ENCODE measurements around the gene DUS1L.

DNA sequence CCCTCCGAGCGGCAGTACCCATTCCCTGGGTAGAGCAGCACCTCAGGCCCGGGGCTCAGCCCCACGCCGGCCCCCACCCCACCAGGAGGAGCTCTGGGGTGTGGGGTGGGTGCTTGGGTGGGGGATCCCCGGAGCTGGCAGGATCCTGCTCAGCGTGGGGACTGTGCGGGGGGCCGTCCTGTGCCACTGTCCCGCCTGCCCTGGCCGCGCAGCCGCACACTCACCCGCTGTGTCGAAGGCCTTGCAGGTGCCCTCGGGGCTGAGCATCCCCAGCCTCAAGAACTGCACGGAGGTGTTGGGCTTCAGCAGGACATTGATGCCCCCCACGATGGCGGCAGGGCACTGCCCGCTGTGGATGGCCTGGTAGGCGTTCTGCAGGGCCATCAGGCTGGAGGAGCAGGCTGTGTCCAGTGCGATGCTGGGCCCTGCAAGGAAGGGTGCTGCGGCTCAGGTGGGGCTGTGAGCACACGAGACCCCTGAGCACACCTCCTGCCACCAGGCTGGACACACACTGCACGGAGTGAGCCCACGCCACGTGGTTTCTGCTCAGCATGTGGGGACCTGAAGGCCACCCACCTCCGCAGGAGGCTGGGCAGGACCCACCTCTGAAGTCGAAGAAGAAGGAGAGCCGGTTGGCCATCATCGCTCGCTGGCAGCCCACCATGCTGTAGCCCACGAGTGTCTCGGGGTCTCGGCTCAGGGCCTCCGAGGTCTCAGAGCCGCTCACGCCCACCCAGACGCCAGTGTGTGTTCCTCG is 27.6 kb upstream of the DUS1L start:
- no peak for TF ChIP-seq POLR2AphosphoS5 (IDR thresholded peaks at IDR 0.05; ENCODE audit: low read depth)
- TF ChIP-seq, protein P1, sequence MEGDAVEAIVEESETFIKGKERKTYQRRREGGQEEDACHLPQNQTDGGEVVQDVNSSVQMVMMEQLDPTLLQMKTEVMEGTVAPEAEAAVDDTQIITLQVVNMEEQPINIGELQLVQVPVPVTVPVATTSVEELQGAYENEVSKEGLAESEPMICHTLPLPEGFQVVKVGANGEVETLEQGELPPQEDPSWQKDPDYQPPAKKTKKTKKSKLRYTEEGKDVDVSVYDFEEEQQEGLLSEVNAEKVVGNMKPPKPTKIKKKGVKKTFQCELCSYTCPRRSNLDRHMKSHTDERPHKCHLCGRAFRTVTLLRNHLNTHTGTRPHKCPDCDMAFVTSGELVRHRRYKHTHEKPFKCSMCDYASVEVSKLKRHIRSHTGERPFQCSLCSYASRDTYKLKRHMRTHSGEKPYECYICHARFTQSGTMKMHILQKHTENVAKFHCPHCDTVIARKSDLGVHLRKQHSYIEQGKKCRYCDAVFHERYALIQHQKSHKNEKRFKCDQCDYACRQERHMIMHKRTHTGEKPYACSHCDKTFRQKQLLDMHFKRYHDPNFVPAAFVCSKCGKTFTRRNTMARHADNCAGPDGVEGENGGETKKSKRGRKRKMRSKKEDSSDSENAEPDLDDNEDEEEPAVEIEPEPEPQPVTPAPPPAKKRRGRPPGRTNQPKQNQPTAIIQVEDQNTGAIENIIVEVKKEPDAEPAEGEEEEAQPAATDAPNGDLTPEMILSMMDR (conservative IDR thresholded peaks at IDR 0.05; ENCODE audit: low read depth in 2 of 2), result no peak
- no peak for TF ChIP-seq EZH2 (IDR thresholded peaks at IDR 0.05; ENCODE audit: low read depth, unreplicated experiment)
- no peak for TF ChIP-seq EZH2phosphoT487 (IDR thresholded peaks at IDR 0.05; ENCODE audit: unreplicated experiment)
- no peak for TF ChIP-seq NANOG (IDR thresholded peaks at IDR 0.05; ENCODE audit: borderline replicate concordance)
- TF ChIP-seq, protein P2, sequence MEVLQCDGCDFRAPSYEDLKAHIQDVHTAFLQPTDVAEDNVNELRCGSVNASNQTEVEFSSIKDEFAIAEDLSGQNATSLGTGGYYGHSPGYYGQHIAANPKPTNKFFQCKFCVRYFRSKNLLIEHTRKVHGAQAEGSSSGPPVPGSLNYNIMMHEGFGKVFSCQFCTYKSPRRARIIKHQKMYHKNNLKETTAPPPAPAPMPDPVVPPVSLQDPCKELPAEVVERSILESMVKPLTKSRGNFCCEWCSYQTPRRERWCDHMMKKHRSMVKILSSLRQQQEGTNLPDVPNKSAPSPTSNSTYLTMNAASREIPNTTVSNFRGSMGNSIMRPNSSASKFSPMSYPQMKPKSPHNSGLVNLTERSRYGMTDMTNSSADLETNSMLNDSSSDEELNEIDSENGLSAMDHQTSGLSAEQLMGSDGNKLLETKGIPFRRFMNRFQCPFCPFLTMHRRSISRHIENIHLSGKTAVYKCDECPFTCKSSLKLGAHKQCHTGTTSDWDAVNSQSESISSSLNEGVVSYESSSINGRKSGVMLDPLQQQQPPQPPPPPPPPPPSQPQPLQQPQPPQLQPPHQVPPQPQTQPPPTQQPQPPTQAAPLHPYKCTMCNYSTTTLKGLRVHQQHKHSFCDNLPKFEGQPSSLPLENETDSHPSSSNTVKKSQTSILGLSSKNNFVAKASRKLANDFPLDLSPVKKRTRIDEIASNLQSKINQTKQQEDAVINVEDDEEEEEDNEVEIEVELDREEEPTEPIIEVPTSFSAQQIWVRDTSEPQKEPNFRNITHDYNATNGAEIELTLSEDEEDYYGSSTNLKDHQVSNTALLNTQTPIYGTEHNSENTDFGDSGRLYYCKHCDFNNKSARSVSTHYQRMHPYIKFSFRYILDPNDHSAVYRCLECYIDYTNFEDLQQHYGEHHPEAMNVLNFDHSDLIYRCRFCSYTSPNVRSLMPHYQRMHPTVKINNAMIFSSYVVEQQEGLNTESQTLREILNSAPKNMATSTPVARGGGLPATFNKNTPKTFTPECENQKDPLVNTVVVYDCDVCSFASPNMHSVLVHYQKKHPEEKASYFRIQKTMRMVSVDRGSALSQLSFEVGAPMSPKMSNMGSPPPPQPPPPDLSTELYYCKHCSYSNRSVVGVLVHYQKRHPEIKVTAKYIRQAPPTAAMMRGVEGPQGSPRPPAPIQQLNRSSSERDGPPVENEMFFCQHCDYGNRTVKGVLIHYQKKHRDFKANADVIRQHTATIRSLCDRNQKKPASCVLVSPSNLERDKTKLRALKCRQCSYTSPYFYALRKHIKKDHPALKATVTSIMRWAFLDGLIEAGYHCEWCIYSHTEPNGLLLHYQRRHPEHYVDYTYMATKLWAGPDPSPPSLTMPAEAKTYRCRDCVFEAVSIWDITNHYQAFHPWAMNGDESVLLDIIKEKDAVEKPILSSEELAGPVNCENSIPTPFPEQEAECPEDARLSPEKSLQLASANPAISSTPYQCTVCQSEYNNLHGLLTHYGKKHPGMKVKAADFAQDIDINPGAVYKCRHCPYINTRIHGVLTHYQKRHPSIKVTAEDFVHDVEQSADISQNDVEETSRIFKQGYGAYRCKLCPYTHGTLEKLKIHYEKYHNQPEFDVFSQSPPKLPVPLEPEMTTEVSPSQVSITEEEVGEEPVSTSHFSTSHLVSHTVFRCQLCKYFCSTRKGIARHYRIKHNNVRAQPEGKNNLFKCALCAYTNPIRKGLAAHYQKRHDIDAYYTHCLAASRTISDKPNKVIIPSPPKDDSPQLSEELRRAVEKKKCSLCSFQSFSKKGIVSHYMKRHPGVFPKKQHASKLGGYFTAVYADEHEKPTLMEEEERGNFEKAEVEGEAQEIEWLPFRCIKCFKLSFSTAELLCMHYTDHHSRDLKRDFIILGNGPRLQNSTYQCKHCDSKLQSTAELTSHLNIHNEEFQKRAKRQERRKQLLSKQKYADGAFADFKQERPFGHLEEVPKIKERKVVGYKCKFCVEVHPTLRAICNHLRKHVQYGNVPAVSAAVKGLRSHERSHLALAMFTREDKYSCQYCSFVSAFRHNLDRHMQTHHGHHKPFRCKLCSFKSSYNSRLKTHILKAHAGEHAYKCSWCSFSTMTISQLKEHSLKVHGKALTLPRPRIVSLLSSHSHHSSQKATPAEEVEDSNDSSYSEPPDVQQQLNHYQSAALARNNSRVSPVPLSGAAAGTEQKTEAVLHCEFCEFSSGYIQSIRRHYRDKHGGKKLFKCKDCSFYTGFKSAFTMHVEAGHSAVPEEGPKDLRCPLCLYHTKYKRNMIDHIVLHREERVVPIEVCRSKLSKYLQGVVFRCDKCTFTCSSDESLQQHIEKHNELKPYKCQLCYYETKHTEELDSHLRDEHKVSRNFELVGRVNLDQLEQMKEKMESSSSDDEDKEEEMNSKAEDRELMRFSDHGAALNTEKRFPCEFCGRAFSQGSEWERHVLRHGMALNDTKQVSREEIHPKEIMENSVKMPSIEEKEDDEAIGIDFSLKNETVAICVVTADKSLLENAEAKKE (CRISPR knock-in tag; IDR thresholded peaks at IDR 0.05), result no peak
- TF ChIP-seq ZNF331 (CRISPR knock-in tag; IDR thresholded peaks at IDR 0.05; ENCODE audit: low read depth), result no peak
- TF ChIP-seq CREB1 (CRISPR knock-in tag; IDR thresholded peaks at IDR 0.05; ENCODE audit: low read depth), result no peak
- TF ChIP-seq, protein P3, sequence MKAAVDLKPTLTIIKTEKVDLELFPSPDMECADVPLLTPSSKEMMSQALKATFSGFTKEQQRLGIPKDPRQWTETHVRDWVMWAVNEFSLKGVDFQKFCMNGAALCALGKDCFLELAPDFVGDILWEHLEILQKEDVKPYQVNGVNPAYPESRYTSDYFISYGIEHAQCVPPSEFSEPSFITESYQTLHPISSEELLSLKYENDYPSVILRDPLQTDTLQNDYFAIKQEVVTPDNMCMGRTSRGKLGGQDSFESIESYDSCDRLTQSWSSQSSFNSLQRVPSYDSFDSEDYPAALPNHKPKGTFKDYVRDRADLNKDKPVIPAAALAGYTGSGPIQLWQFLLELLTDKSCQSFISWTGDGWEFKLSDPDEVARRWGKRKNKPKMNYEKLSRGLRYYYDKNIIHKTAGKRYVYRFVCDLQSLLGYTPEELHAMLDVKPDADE (IDR thresholded peaks at IDR 0.05), result no peak
- TF ChIP-seq, protein P4, sequence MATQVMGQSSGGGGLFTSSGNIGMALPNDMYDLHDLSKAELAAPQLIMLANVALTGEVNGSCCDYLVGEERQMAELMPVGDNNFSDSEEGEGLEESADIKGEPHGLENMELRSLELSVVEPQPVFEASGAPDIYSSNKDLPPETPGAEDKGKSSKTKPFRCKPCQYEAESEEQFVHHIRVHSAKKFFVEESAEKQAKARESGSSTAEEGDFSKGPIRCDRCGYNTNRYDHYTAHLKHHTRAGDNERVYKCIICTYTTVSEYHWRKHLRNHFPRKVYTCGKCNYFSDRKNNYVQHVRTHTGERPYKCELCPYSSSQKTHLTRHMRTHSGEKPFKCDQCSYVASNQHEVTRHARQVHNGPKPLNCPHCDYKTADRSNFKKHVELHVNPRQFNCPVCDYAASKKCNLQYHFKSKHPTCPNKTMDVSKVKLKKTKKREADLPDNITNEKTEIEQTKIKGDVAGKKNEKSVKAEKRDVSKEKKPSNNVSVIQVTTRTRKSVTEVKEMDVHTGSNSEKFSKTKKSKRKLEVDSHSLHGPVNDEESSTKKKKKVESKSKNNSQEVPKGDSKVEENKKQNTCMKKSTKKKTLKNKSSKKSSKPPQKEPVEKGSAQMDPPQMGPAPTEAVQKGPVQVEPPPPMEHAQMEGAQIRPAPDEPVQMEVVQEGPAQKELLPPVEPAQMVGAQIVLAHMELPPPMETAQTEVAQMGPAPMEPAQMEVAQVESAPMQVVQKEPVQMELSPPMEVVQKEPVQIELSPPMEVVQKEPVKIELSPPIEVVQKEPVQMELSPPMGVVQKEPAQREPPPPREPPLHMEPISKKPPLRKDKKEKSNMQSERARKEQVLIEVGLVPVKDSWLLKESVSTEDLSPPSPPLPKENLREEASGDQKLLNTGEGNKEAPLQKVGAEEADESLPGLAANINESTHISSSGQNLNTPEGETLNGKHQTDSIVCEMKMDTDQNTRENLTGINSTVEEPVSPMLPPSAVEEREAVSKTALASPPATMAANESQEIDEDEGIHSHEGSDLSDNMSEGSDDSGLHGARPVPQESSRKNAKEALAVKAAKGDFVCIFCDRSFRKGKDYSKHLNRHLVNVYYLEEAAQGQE (IDR thresholded peaks at IDR 0.05; ENCODE audit: unreplicated experiment), result no peak
- TF ChIP-seq ZNF114 (CRISPR knock-in tag; IDR thresholded peaks at IDR 0.05), result no peak
- no peak for TF ChIP-seq STAT1 (IDR thresholded peaks at IDR 0.05; ENCODE audit: unreplicated experiment)

Data from GM23338 (cell line).